GM23338 (cell line): ENCODE data around the gene TSPEAR. TPM values are rescaled to one million over a fixed set of nuclear protein-coding genes. Genes with fewer than 3 reads are reported as not detected.

Source experiments
- ATAC-seq: fragments of 200-7000 bp; cut with Tn5 transposase; 3 replicates; pipeline ENCODE4 v1.9.1; 2020
- DNase-seq: peaks from one replicate; pipeline ENCODE4 v3.0.0-alpha.2; 2015; ENCODE audit warnings: low spot score
- H2AFZ ChIP-seq: fragments of 200-600 bp; sonication (generic); 2 replicates; pipeline ENCODE4 v1.8.0; 2016; ENCODE audit warnings: antibody characterized with exemption, mild to moderate bottlenecking, moderate library complexity
- H3F3A ChIP-seq: fragments of 200-600 bp; sonication (generic); replicated peaks from 2 replicates; pipeline ENCODE4 v1.8.0; 2017; ENCODE audit warnings: antibody characterized with exemption, mixed run types, low read depth
- H3K27ac ChIP-seq: fragments of 200-600 bp; sonication (generic); 2 replicates; pipeline ENCODE4 v1.6.1; 2016; ENCODE audit warnings: low read depth
- H3K27me3 ChIP-seq: fragments of 200-600 bp; sonication (generic); 2 replicates; pipeline ENCODE4 v1.8.0; 2016; ENCODE audit warnings: mild to moderate bottlenecking, mixed run types, moderate library complexity; ENCODE audit not compliant: insufficient read depth
- H3K36me3 ChIP-seq: fragments of 200-600 bp; sonication (generic); 2 replicates; pipeline ENCODE4 v1.8.0; 2016; ENCODE audit warnings: mild to moderate bottlenecking; ENCODE audit not compliant: insufficient read depth
- H3K4me1 ChIP-seq: fragments of 200-600 bp; sonication (generic); 2 replicates; pipeline ENCODE4 v1.8.0; 2016; ENCODE audit warnings: mild to moderate bottlenecking, moderate library complexity; ENCODE audit not compliant: insufficient read depth
- H3K4me2 ChIP-seq: fragments of 200-600 bp; sonication (generic); 2 replicates; pipeline ENCODE4 v1.7.1; 2017; ENCODE audit warnings: mixed run types
- H3K4me3 ChIP-seq: fragments of 200-600 bp; sonication (generic); 2 replicates; pipeline ENCODE4 v1.6.1; 2016; ENCODE audit warnings: mixed run types
- H3K79me2 ChIP-seq: fragments of 200-600 bp; sonication (generic); replicated peaks from 2 replicates; pipeline ENCODE4 v1.8.0; 2017; ENCODE audit warnings: mild to moderate bottlenecking; ENCODE audit not compliant: insufficient read depth
- H3K9me2 ChIP-seq: fragments of 200-600 bp; sonication (generic); 2 replicates; pipeline ENCODE4 v1.8.0; 2017; ENCODE audit not compliant: insufficient read depth
- H4K20me1 ChIP-seq: fragments of 200-600 bp; sonication (generic); replicated peaks from 2 replicates; pipeline ENCODE4 v1.8.0; 2017; ENCODE audit warnings: mild to moderate bottlenecking; ENCODE audit not compliant: insufficient read depth
- H3K27ac Mint-ChIP-seq: 2 replicates; pipeline ENCODE4 v1.8.0; 2020; ENCODE audit warnings: inconsistent platforms, mild to moderate bottlenecking, moderate library complexity, mixed read lengths
- H3K27me3 Mint-ChIP-seq: 3 replicates; pipeline ENCODE4 v1.8.0; 2022; ENCODE audit warnings: low read depth, mild to moderate bottlenecking, moderate library complexity, mixed read lengths, inconsistent platforms; ENCODE audit not compliant: insufficient read depth, poor library complexity
- H3K36me3 Mint-ChIP-seq: 3 replicates; pipeline ENCODE4 v1.8.0; 2021; ENCODE audit warnings: low read depth, mild to moderate bottlenecking, inconsistent platforms, moderate library complexity, mixed read lengths
- H3K4me1 Mint-ChIP-seq: 3 replicates; pipeline ENCODE4 v1.8.0; 2020; ENCODE audit warnings: mild to moderate bottlenecking, inconsistent platforms, mixed read lengths
- H3K4me3 Mint-ChIP-seq: 3 replicates; pipeline ENCODE4 v1.8.0; 2021; ENCODE audit warnings: moderate library complexity, mild to moderate bottlenecking, inconsistent platforms, mixed read lengths
- H3K9me3 Mint-ChIP-seq: 3 replicates; pipeline ENCODE4 v1.8.0; 2020; ENCODE audit warnings: moderate library complexity, mild to moderate bottlenecking, inconsistent platforms, mixed read lengths
- CREB1 ChIP-seq: fragments of 250-450 bp; sonication (Bioruptor Pico); IDR thresholded peaks from 2 replicates; pipeline ENCODE4 v1.5.0; 2020; ENCODE audit warnings: low read depth, mild to moderate bottlenecking, moderate library complexity
- CTCF ChIP-seq, 2 experiments: fragments of 200-600 bp in 1 of 2; sonication (generic) in 1 of 2; conservative IDR thresholded peaks; 2 replicates each; pipeline versions ENCODE4 v1.5.1 to v1.6.1; 2016 to 2017; ENCODE audit warnings: antibody characterized with exemption in 2 of 2, low read depth in 2 of 2, mild to moderate bottlenecking in 2 of 2, moderate library complexity in 1 of 2
- ETS1 ChIP-seq: IDR thresholded peaks from 2 replicates; pipeline ENCODE4 v1.6.1; 2016; ENCODE audit warnings: antibody characterized with exemption
- EZH2 ChIP-seq: fragments of 200-600 bp; sonication (generic); IDR thresholded peaks from one replicate; pipeline ENCODE4 v1.8.0; 2017; ENCODE audit warnings: antibody characterized with exemption, mild to moderate bottlenecking, low read depth; ENCODE audit not compliant: unreplicated experiment
- EZH2phosphoT487 ChIP-seq: fragments of 200-600 bp; sonication (generic); IDR thresholded peaks from one replicate; pipeline ENCODE4 v1.8.1; 2018; ENCODE audit warnings: antibody characterized with exemption; ENCODE audit not compliant: unreplicated experiment
- JUNB ChIP-seq: IDR thresholded peaks from one replicate; pipeline ENCODE4 v1.6.1; 2016; ENCODE audit warnings: antibody characterized with exemption; ENCODE audit not compliant: unreplicated experiment
- NANOG ChIP-seq: IDR thresholded peaks from 2 replicates; pipeline ENCODE4 v1.6.1; 2016; ENCODE audit warnings: antibody characterized with exemption, borderline replicate concordance
- POLR2AphosphoS5 ChIP-seq: IDR thresholded peaks from 2 replicates; pipeline ENCODE4 v1.6.1; 2016; ENCODE audit warnings: antibody characterized with exemption, low read depth
- REST ChIP-seq: IDR thresholded peaks from one replicate; pipeline ENCODE4 v1.6.1; 2018; ENCODE audit warnings: antibody characterized with exemption; ENCODE audit not compliant: unreplicated experiment
- STAT1 ChIP-seq: IDR thresholded peaks from one replicate; pipeline ENCODE4 v1.6.1; 2016; ENCODE audit warnings: antibody characterized with exemption; ENCODE audit not compliant: unreplicated experiment
- ZNF114 ChIP-seq: fragments of 250-450 bp; sonication (Bioruptor Pico); IDR thresholded peaks from 2 replicates; pipeline ENCODE4 v1.5.0; 2020; ENCODE audit warnings: mild to moderate bottlenecking, moderate library complexity
- ZNF331 ChIP-seq: fragments of 250-450 bp; sonication (Bioruptor Pico); IDR thresholded peaks from 2 replicates; pipeline ENCODE4 v1.5.0; 2020; ENCODE audit warnings: low read depth, mild to moderate bottlenecking, moderate library complexity
- ZNF462 ChIP-seq: fragments of 250-450 bp; sonication (Bioruptor Pico); IDR thresholded peaks from 2 replicates; pipeline ENCODE4 v1.5.0; 2020; ENCODE audit warnings: mild to moderate bottlenecking, moderate library complexity
- polyA plus RNA-seq: library from polyadenylated mRNA; unstranded; fragments of >200 nt; fragmentation: Nextera tagmentation; extraction: Ambion mirVana; gene quantifications from 2 replicates; pipeline ENCODE4 v1.2.1, GENCODE V29; 2016
- total RNA-seq: library from RNA; depleted of rRNA; stranded (reverse); fragments of >200 nt; shearing (Covaris generic); gene quantifications from 2 replicates; pipeline ENCODE4 v1.2.3, GENCODE V29; 2014

Gene TSPEAR
- total and polyA plus RNA-seq, 2 experiments from 2014 or later = 0.35 to 0.92 TPM

GRCh38 chr21:44535963-44536362 lies 175.4 kb downstream of the TSPEAR start:
- ATAC-seq (peak; percentile 10; the same call in 1 of the 3 replicates), DNase-seq (no peak)
- Mint-ChIP-seq H3K27me3 (peaks cover 6% of the 10 kb centered on the region), H3K36me3 (no peaks in the 10 kb centered on the region; the same call in 2 of the 3 replicates), H3K4me1 (peaks cover 3% of the 10 kb centered on the region; the same call in 2 of the 3 replicates), H3K9me3 (peaks cover 4% of the 10 kb centered on the region; the same call in 1 of the 3 replicates), H3K27ac (no peak overlapping the region), H3K4me3 (no peak overlapping the region)
- H3K79me2 ChIP-seq = no peaks in the 10 kb centered on the region
- H3F3A ChIP-seq = no peaks in the 10 kb centered on the region
- H4K20me1 ChIP-seq = no peaks in the 10 kb centered on the region
- H3K4me3 ChIP-seq = no peak overlapping the region
- TF ChIP-seq STAT1 = no peak
- TF ChIP-seq JUNB = no peak
- TF ChIP-seq ZNF114 (CRISPR knock-in tag) = no peak
- TF ChIP-seq ETS1 = no peak
- no peak for TF ChIP-seq NANOG
- no peak for TF ChIP-seq POLR2AphosphoS5
- TF ChIP-seq CTCF (conservative IDR thresholded peaks at IDR 0.05; ENCODE audit: low read depth in 2 of 2) = no peak
- TF ChIP-seq REST = no peak
- TF ChIP-seq ZNF331 (CRISPR knock-in tag) = no peak
- TF ChIP-seq EZH2phosphoT487 = no peak
- no peak for TF ChIP-seq CREB1 (CRISPR knock-in tag)
- TF ChIP-seq ZNF462 (CRISPR knock-in tag) = no peak
- no peak for TF ChIP-seq EZH2
- H3K36me3 ChIP-seq = no peaks in the 10 kb centered on the region
- no peaks in the 10 kb centered on the region for H3K27me3 ChIP-seq
- H2AFZ ChIP-seq = peak overlapping the region; percentile 52; the same call in 1 of the 2 replicates
- no peaks in the 10 kb centered on the region for H3K4me1 ChIP-seq
- H3K27ac ChIP-seq = no peak overlapping the region
- no peaks in the 10 kb centered on the region for H3K9me2 ChIP-seq
- H3K4me2 ChIP-seq = no peak overlapping the region
